Adipocyte (in vitro differentiated cells): Measurements from ENCODE around the gene SPAG6.

ENCODE experiments used
- DNase-seq: peaks from one replicate; pipeline ENCODE4 v3.0.0-alpha.2; 2015; ENCODE audit warnings: low read depth
- H3K27me3 ChIP-seq: replicated peaks from 2 replicates; pipeline ENCODE4 v1.7.0; 2013; ENCODE audit warnings: mild to moderate bottlenecking, low read length, moderate library complexity; ENCODE audit not compliant: control insufficient read depth, insufficient read depth
- H3K36me3 ChIP-seq: 2 replicates; pipeline ENCODE4 v1.7.0; 2013; ENCODE audit warnings: low read length, mild to moderate bottlenecking, moderate library complexity; ENCODE audit not compliant: control insufficient read depth, insufficient read depth, severe bottlenecking
- H3K4me1 ChIP-seq: 2 replicates; pipeline ENCODE4 v1.7.0; 2013; ENCODE audit warnings: mild to moderate bottlenecking, low read length, moderate library complexity; ENCODE audit not compliant: control insufficient read depth, insufficient read depth
- H3K4me3 ChIP-seq: 2 replicates; pipeline ENCODE4 v1.7.0; 2013; ENCODE audit warnings: mild to moderate bottlenecking, low read length, moderate library complexity
- H3K9ac ChIP-seq: 2 replicates; pipeline ENCODE4 v1.7.0; 2013; ENCODE audit warnings: mild to moderate bottlenecking, low read length, moderate library complexity
- H3K9me3 ChIP-seq: 2 replicates; pipeline ENCODE4 v1.7.0; 2013; ENCODE audit warnings: mild to moderate bottlenecking, low read length, moderate library complexity; ENCODE audit not compliant: control insufficient read depth

Gene SPAG6

DNA sequence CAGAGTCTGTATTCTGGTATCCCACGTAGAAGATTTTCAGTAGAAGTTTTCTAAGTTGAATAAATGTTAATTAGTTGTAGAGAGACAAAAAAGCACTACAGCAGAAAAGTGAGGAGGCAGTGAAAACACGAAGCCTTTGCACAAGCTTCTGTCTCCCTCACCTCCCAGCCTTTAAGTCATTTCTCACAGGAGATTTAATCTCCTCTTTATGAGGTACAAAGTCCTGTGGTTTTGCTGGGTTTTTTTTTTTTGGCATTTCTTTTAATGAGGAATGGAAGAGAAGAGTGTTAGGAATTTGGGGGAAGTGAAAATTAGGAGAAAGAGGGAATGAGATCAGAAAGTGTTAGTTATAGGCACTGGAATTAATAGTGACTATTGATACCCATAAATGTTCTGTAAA, 21.5 kb downstream of the SPAG6 start:
- no peak for DNase-seq
- H3K27me3 ChIP-seq = no peaks in the 10 kb centered on the region
- no peak overlapping the region for H3K4me3 ChIP-seq
- no peak overlapping the region for H3K9ac ChIP-seq
- H3K9me3 ChIP-seq = no peaks in the 10 kb centered on the region
- no peaks in the 10 kb centered on the region for H3K4me1 ChIP-seq
- no peaks in the 10 kb centered on the region for H3K36me3 ChIP-seq

- Histone ChIP-seq H3K4me1 (peaks cover under 1% of the 10 kb centered on the region), H3K9ac (no peak overlapping the region), H3K9me3 (no peaks in the 10 kb centered on the region), H3K36me3 (no peaks in the 10 kb centered on the region), H3K4me3 (no peak overlapping the region), H3K27me3 (no peaks in the 10 kb centered on the region)
- DNase-seq = no peak
Measured at GRCh38 chr10:22367471-22367870, 22.2 kb downstream of the SPAG6 start.

DNA sequence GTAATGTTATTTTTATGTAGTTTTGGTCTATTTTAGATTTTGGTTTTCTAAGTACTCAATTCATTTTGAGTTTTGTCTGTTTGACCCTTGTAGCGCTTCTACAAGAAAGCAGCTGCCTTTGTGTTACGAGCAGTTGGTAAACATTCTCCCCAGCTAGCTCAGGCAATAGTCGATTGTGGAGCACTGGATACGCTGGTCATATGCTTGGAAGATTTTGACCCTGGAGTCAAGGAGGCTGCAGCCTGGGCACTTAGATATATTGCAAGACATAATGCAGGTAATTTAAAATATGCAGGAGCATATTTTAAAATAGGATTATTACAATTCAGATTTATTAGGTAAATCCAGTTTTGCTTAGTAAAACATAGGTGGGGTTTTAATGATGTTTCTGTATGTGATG, 23.1 kb downstream of the SPAG6 start:
- Histone ChIP-seq H3K9me3 (no peaks in the 10 kb centered on the region), H3K27me3 (no peaks in the 10 kb centered on the region), H3K4me3 (no peak overlapping the region), H3K4me1 (peaks cover 7% of the 10 kb centered on the region), H3K9ac (no peak overlapping the region), H3K36me3 (no peaks in the 10 kb centered on the region)
- no peak for DNase-seq

DNA sequence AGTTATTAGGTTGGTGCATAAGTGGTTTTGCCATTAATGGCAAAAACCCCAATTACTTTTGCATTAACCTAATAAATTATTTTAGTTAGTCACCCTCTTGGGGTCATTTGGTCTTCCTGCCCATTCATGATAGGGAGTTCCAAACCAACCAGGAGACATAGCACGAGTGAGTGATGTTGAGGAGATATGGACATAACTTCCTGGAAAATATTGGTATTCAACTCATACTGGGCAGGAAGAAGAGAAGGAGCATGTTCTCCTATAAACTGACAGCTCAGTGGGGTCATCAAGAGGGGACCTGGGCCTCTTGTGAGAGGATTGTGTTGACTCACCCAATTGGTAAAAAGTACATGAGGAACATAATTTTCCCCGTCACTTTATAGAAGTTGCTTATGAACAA, 23.7 kb downstream of the SPAG6 start:
- peaks cover 7% of the 10 kb centered on the region for H3K4me1 ChIP-seq
- no peak for DNase-seq
- H3K4me3 ChIP-seq = no peak overlapping the region
- H3K36me3 ChIP-seq = no peaks in the 10 kb centered on the region
- no peak overlapping the region for H3K9ac ChIP-seq
- H3K9me3 ChIP-seq = no peaks in the 10 kb centered on the region
- no peaks in the 10 kb centered on the region for H3K27me3 ChIP-seq

GRCh38 chr10:22369434-22370072, 24.3 kb downstream of the SPAG6 start:
- H3K4me3 ChIP-seq = no peak overlapping the region
- DNase-seq = no peak
- no peaks in the 10 kb centered on the region for H3K9me3 ChIP-seq
- no peaks in the 10 kb centered on the region for H3K27me3 ChIP-seq
- no peak overlapping the region for H3K9ac ChIP-seq
- no peaks in the 10 kb centered on the region for H3K36me3 ChIP-seq
- peaks cover 7% of the 10 kb centered on the region for H3K4me1 ChIP-seq

- no peaks in the 10 kb centered on the region for H3K27me3 ChIP-seq
- H3K9ac ChIP-seq = no peak overlapping the region
- H3K36me3 ChIP-seq = no peaks in the 10 kb centered on the region
- no peaks in the 10 kb centered on the region for H3K9me3 ChIP-seq
- peaks cover 7% of the 10 kb centered on the region for H3K4me1 ChIP-seq
- no peak overlapping the region for H3K4me3 ChIP-seq
- DNase-seq = no peak
Measured at GRCh38 chr10:22370320-22370719, 25.0 kb downstream of the SPAG6 start.

DNA sequence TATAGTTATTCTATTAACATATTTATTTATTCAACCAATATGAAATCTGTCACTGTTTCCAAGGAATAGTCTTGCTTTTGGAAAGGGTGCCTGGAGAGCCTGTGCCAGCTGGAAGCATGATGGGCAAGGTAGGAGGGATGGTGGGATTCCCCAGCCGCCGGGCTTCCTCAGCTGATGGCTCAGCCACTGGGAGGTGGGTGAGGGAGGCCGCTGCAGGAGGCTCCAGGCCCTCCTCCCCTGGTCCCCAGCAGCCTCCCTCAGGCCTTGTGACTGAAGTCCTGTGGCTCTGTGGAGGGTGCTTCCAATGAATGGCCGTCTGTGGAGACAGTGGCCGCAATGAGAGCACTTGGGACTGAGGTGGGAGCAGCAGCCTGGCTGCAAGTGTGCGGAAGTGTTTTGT, 27.0 kb downstream of the SPAG6 start:
- H3K9ac ChIP-seq = no peak overlapping the region
- no peak overlapping the region for H3K4me3 ChIP-seq
- no peaks in the 10 kb centered on the region for H3K27me3 ChIP-seq
- no peaks in the 10 kb centered on the region for H3K9me3 ChIP-seq
- peaks cover 7% of the 10 kb centered on the region for H3K4me1 ChIP-seq
- DNase-seq = no peak
- no peaks in the 10 kb centered on the region for H3K36me3 ChIP-seq

- H3K4me3 ChIP-seq = peak overlapping the region; percentile 46
- H3K27me3 ChIP-seq = no peaks in the 10 kb centered on the region
- no peak for DNase-seq
- no peaks in the 10 kb centered on the region for H3K9me3 ChIP-seq
- H3K9ac ChIP-seq = no peak overlapping the region
- no peaks in the 10 kb centered on the region for H3K36me3 ChIP-seq
- H3K4me1 ChIP-seq = peaks cover 7% of the 10 kb centered on the region
Measured at GRCh38 chr10:22372917-22373316, 27.6 kb downstream of the SPAG6 start.

DNA sequence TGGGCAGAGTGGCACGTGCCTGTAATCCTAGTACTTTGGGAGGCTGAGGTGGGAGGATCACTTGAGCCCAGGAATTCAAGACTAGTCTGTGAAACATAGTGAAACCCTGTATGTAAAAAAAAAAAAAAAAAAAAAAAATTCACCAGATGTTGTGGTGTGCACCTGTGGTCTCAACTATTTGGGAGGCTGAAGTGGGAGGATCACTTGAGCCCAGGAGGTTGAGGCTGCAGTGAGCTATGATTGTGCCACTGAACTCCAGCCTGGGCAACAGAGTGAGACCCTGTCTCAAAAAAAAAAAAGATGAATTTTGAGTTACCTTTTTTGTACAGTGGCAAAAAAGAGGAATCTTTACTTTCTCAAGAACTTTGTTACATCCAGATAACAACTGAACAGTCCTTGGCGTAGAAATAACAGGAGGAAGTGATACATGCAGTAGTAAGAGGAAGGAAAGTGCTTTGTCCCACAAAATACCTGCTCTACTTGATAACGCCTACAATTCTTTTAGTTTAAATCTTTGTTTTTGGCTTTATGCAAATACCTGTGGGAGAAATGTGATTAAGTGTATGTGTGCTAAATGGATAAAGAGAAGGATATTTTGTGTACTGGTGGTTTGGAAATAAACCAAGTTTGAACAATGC, 29.3 kb downstream of the SPAG6 start:
- DNase-seq = no peak
- Histone ChIP-seq H3K27me3 (no peaks in the 10 kb centered on the region), H3K36me3 (no peaks in the 10 kb centered on the region), H3K4me1 (peaks cover 7% of the 10 kb centered on the region), H3K4me3 (no peak overlapping the region), H3K9me3 (no peaks in the 10 kb centered on the region), H3K9ac (no peak overlapping the region)

DNA sequence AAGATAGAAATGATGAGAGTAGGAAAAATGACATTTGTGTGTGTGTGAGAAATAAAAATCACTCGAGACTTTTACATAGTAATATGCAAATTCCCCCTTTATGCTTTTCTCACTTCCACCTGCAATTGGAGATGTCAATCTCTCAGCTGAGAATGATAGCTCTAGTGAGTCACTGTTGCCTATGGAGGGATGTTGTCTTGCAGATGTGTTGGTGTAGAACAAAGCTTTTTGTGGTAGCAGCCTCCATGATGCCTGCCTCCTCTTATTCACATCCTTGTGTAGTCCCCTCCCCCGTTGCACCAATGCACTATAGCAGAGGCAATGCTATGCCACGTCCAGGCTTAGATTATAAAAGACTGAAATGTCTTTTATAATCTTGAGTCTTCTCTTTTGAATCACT, 33.8 kb downstream of the SPAG6 start:
- Histone ChIP-seq H3K27me3 (no peaks in the 10 kb centered on the region), H3K36me3 (no peaks in the 10 kb centered on the region), H3K9me3 (no peaks in the 10 kb centered on the region), H3K4me1 (no peaks in the 10 kb centered on the region), H3K4me3 (no peak overlapping the region), H3K9ac (no peak overlapping the region)
- DNase-seq = no peak

DNA sequence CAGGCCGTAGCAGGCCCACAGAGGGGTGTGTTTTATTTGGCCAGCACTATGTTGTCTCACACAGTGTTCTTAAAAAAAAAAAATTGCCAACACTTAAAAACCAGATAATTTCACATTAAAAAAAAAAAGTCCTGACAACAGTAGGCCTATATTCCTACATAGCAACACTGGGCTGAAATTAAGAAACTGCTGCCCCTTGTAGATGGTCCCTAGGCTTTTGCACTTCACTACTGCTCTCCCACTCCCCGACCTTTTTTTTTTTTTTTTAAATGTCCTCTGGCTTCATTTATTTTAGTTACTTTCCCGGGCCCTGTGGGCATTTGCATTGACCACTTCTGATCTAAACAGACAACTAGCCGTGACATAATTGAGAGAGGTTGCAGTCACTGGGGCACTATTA, 36.0 kb downstream of the SPAG6 start:
- no peaks in the 10 kb centered on the region for H3K27me3 ChIP-seq
- H3K9ac ChIP-seq = no peak overlapping the region
- no peak overlapping the region for H3K4me3 ChIP-seq
- DNase-seq = no peak
- no peaks in the 10 kb centered on the region for H3K4me1 ChIP-seq
- no peaks in the 10 kb centered on the region for H3K36me3 ChIP-seq
- H3K9me3 ChIP-seq = no peaks in the 10 kb centered on the region

- no peaks in the 10 kb centered on the region for H3K4me1 ChIP-seq
- no peaks in the 10 kb centered on the region for H3K36me3 ChIP-seq
- no peaks in the 10 kb centered on the region for H3K9me3 ChIP-seq
- no peaks in the 10 kb centered on the region for H3K27me3 ChIP-seq
- no peak for DNase-seq
- no peak overlapping the region for H3K9ac ChIP-seq
- H3K4me3 ChIP-seq = no peak overlapping the region
Measured at GRCh38 chr10:22386503-22386902, 41.2 kb downstream of the SPAG6 start.
